NCI-H2227 (cell line): ENCODE results near the gene GDNF.
"Not testable (repeated sequence)": the region's sequence is repeated elsewhere in the genome, so short reads cannot be mapped to it uniquely, and the experiment has no call there.

Experiments
- DNase-seq: peaks from one replicate; lab custom pipeline; 2025; ENCODE audit not compliant: unreplicated experiment; lab: John Stamatoyannopoulos, UW

Gene GDNF

GRCh38 chr5:37816883-37817282 lies 23.0 kb downstream of the GDNF start:
- DNase-seq: no peak

DNA sequence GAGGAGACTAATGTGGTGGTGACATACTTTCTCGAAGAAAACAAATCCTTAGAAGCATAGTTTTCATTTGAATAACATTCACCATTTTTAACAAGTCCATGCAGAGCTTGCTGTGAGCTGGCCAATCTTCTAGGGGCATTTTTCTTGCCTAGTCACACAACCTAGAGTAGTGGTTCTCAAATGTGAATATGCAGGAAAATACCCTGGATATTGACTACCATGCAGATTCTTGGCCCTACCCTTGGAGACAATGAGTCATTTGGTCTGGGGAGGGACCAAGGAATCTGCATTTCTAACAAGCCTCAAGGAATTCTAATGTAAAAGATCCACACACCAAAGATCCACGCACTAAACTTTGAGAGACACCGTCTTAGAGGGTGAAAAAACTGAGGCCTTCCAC lies 23.5 kb downstream of the GDNF start:
- no peak for DNase-seq

- DNase-seq: no peak
Measured at GRCh38 chr5:37815913-37816312, 23.9 kb downstream of the GDNF start.

DNA sequence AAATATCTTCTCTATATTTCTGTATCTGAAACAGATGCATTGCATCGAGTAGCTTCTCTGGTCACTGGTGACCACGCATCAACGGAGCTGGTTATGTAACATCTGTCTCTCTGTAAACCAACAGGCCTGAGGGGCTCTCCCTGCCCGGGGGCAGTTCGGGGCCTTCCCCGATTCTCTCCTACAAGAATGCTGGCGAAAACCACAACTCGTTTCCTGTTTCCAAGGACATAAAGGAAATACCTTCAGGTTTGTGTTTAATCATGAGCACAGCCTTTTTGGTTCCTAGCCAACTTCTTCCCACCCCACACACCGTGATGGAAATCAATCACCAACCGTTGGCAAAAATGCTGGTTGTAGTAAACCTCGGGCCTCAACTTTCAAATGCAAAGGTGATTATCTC lies 25.1 kb downstream of the GDNF start:
- no peak for DNase-seq

DNA sequence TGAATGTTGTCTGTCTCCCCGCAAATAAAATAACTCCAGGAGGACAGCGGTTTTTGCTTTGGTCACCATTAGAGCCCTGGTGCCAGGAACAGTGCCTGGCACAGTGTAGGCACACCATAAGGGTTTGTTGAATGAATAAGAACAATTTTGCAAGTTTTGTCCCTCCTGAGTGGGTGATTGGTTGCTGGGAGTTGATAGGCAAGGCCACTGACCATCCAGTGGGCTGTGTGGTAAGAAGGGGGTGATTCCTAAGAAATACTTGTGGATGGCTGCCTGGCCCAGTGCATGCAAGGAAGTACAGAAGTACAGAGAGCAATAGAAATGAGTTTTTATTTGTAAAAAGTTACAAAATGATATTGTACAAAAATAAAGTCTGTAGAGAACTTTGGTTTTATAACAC lies 27.5 kb downstream of the GDNF start:
- no peak for DNase-seq

- no peak for DNase-seq
Measured at GRCh38 chr5:37811866-37812265, 28.0 kb downstream of the GDNF start.

DNA sequence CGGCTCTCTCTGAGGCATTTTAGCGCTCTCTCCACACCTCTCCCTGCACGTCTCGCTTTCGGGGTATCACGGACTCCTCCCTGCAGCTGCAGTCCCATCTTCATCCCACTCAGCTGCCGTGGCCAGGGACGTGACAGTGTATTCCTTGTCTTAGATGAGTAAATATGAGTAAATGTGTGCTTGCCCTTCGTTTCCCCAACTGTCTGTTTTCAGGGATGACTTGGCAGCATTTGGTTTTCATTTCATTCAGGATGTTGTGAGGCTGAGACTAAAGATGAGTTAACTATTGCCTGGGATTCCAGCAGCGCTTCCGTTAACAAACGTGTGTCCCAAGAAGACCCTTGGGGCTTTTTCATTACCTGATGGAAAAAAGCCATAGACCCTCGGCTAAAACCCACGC lies 29.5 kb downstream of the GDNF start:
- no peak for DNase-seq

- DNase-seq: no peak
Measured at GRCh38 chr5:37808945-37809344, 30.9 kb downstream of the GDNF start.

GRCh38 chr5:37807621-37808301 lies 32.1 kb downstream of the GDNF start:
- no peak for DNase-seq

- DNase-seq: no peak
Measured at GRCh38 chr5:37807015-37807414, 32.8 kb downstream of the GDNF start.

GRCh38 chr5:37806476-37806875 lies 33.4 kb downstream of the GDNF start:
- DNase-seq: no peak

DNA sequence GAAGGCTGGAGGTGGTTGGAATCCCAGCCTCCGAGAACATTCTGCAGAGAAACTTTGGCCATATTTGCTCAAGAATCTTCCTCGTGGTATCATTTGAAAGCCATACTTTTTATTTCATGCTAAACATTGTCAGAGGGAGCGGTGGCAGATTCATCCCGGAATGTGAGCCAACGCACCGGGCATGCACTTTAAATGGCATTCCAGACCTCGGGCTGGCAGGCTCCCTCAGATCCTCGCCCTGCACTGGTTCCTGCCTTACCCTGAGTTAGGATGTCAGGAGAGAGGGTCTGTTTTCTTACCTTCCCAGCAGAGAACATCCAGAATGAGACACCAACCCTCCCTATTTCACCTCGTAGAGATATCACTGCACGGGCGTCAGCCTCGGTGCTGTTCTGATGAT lies 33.8 kb downstream of the GDNF start:
- DNase-seq: no peak

- DNase-seq: no peak
Measured at GRCh38 chr5:37804401-37804800, 35.4 kb downstream of the GDNF start.

DNA sequence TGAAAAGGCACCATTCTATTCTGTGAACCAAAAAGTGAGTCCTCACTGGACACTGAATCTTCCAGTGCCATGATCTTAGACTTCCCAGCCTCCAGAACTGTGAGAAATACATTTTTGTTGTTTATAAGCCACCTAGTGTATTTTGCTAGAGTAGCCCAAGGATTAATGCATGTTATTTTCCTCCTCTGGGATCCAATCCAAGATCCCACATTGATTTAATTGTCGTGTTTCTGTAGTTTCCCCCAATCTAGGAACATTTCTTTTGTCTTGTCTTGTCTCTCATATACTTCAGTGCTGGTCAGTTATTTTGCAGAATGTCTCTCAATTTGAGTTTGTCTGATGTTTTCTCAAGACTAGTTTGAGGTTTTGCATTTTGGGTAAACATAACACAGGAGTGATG lies 36.4 kb downstream of the GDNF start:
- no peak for DNase-seq

DNA sequence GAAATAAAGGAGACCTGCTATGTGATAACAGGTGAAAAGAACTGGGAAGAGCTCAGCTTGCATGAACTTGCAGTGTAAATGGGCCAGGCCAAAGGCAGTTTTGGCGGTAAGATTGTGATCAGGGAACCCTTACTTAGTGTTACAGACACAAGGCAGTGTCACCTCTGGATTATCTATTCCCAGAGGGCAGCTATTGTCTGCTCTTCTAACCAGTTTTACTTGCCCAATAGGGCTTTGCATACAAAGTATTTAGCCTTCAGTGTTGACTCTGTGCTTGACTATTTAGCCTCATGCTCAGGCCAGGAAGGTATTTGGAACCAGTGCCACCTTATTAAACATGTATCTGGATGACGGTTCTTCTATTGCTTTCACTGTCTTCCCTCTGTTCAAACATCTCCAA lies 38.3 kb downstream of the GDNF start:
- DNase-seq: no peak

DNA sequence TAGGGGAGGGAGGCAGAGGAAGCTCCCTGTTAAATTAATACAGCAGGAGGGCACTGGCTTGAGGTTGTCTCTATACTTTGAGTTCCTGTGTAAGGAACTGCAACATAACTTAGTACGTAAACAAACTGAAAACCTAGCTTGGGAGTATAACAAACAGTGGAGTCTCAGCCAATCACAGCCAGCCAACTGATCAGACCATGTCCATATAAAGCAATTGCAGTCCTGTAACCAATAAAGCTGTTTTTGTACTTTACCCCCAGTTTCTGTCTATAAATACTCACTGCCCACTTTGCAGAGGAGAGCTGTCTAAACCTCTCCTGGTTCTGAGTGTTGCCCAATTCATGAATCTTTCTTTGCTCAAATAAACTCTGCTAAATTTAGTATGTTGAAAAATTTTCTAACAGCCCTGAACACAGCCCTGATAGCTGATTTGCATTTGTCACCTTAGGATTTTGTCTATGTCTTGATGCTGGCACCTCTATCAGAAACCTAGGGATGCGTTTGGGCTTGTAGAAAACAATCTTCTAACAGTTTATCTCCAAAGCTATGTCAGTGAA lies 39.9 kb downstream of the GDNF start:
- DNase-seq: no peak

DNA sequence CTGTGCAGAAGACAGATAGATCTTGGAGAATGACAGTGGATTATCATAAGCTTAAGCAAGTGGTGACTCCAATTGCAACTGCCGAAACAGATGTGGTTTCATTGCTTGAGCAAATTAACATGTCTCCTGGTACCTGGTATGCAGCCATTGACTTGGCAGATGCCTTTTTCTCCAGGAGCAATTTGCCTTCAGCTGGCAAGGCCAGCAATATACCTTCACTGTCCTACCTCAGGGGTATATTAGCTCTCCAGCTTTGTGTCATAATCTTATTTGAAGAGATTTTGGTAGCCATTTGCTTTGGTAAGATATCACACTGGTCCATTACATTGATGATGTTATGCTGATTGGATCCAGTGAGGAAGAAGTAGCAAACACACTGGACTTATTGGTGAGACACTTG lies 43.4 kb downstream of the GDNF start:
- DNase-seq: not testable (repeated sequence)

DNA sequence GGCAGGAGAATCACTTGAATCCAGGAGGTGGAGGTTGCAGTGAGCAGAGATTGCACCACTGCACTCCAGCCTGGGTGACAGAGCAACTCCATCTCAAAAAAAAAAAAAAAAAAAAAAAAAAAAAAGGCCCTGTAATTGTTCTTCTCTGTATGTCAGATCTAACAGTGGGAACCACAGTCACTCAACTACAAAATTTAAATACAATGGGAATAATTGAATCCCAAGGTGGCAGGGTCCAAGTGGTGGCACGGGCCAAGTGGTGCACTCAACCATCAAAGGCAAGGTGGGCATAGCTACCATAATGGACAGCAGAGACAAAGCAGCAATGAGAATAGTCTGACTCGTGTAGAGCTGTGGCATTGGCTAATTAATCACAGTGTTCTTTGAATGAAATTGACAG lies 44.5 kb downstream of the GDNF start:
- not testable (repeated sequence) for DNase-seq

GRCh38 chr5:37792975-37793631 lies 46.7 kb downstream of the GDNF start:
- no peak for DNase-seq

DNA sequence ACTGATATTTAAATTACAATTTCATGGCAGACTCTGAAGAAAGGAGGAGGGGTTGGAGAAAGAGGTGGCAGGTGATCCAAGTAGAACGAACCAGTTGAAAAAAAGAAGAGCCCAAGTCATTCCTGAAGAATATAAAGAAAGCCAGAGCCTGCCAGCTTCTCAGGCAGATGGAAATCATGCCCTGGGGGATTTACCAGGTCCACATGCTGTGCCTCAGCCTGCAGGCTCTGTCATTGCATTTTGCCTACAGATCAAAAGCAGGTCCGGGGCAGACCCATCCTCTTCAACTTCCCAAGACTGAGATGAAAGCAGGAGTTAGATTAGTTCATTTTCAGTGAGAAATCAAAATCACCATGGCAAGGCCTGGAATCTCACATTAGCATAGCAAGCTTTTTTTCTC lies 48.5 kb downstream of the GDNF start:
- no peak for DNase-seq

DNA sequence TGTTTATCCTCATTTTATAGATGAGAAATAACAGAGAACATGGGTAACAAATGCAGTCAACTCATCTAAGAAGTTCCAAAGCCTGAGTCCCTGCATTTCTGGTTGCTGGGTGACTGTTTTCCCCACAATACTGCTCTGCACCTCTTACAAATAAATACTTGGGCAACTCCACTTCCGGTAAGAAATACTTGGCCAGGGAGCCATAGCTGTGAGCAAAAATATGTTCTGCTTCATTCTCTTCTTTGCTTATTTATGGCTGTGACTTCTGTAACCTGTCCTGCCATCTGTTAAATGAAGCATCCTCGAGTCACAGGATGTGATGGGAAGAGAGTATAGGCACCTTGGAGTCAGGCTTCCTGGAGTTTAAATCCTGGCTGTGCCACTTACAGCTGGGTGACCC lies 49.9 kb downstream of the GDNF start:
- no peak for DNase-seq

GRCh38 chr5:37787742-37788141 lies 52.1 kb downstream of the GDNF start:
- DNase-seq: no peak
